NB4 (cell line): Measurements from ENCODE around the gene TMC8.

ENCODE experiments used
- DNase-seq: peaks from one replicate; pipeline ENCODE4 v3.0.0; 2010; ENCODE audit warnings: low read depth
- H3K4me3 ChIP-seq: one replicate; pipeline ENCODE4 v1.5.1; 2011; ENCODE audit warnings: mild to moderate bottlenecking, low read depth, low read length, moderate library complexity
- MYC ChIP-seq: IDR thresholded peaks from 2 replicates; pipeline ENCODE4 v1.6.1; 2011; ENCODE audit warnings: low read depth, low read length
- POLR2A ChIP-seq: IDR thresholded peaks from 2 replicates; pipeline ENCODE4 v1.6.1; 2011; ENCODE audit warnings: mild to moderate bottlenecking; ENCODE audit not compliant: insufficient read length; ENCODE audit errors: extremely low read depth
- TF ChIP-seq, protein P1 (sequence below): IDR thresholded peaks from one replicate; pipeline ENCODE4 v1.5.1; 2012; ENCODE audit warnings: low read depth, low read length
- TF ChIP-seq, protein P2 (sequence below): IDR thresholded peaks from 2 replicates; pipeline ENCODE4 v1.6.1; 2011; ENCODE audit warnings: low read depth, low read length

The TMC8 gene

DNA sequence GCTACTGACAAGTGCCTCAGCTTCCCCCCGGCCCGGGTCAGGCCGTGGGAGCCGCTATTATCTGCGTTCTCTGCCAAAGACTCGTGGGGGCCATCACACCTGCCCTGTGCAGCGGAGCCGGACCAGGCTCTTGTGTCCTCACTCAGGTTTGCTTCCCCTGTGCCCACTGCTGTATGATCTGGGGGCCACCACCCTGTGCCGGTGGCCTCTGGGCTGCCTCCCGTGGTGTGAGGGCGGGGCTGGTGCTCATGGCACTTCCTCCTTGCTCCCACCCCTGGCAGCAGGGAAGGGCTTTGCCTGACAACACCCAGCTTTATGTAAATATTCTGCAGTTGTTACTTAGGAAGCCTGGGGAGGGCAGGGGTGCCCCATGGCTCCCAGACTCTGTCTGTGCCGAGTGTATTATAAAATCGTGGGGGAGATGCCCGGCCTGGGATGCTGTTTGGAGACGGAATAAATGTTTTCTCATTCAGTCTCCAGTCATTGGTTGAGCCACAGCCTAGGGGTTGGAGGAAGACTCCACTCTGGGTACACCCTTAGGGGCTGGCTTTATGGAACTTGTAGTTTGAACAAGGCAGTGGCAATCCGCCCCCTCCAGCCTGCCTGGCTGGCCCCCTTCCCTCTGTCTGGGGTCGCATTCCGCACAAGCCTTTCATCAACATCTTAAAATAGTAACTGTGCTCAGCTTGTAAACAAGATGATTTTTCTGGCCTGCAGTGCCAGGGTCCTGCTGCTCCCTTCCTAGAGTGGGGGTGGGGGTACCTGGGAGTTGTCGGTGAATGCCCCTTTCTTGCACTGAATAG is 41.9 kb downstream of the TMC8 start:
- H3K4me3 ChIP-seq, result no peak overlapping the region
- DNase-seq, result peak; percentile 58
- no peak for TF ChIP-seq POLR2A
- no peak for TF ChIP-seq MYC
- TF ChIP-seq, protein P1, sequence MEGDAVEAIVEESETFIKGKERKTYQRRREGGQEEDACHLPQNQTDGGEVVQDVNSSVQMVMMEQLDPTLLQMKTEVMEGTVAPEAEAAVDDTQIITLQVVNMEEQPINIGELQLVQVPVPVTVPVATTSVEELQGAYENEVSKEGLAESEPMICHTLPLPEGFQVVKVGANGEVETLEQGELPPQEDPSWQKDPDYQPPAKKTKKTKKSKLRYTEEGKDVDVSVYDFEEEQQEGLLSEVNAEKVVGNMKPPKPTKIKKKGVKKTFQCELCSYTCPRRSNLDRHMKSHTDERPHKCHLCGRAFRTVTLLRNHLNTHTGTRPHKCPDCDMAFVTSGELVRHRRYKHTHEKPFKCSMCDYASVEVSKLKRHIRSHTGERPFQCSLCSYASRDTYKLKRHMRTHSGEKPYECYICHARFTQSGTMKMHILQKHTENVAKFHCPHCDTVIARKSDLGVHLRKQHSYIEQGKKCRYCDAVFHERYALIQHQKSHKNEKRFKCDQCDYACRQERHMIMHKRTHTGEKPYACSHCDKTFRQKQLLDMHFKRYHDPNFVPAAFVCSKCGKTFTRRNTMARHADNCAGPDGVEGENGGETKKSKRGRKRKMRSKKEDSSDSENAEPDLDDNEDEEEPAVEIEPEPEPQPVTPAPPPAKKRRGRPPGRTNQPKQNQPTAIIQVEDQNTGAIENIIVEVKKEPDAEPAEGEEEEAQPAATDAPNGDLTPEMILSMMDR, result no peak
- TF ChIP-seq, protein P2, sequence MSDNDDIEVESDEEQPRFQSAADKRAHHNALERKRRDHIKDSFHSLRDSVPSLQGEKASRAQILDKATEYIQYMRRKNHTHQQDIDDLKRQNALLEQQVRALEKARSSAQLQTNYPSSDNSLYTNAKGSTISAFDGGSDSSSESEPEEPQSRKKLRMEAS, result no peak

DNA sequence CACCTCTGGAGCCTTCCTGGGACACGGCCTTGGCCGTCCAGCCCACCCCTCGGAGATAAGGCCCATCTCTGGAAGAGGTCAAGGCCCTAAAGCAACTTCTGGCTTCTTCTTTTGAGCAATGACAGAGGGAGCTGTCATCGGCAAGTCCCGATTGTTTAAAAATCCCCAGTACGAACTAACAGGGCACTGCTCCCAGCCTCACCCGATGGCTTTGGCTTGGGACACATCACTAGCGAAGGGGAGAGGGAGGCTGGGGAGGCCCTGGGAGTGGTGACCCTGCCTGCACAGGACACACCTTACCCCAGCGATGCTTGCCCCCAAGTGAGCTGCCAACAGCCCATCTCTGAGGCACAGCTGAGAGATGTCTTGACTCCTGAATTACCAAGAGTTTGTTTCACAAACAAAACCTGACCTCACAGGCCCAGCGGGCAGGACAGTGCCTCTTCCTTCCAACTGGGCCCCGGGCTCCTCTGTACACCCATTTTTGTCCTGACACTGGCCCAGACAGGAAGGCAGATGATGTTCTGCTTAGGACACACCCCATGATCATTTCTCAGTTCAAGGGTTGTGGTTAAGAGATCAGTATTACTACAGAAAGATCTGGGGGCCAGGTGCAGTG is 42.6 kb downstream of the TMC8 start:
- no peak for DNase-seq
- H3K4me3 ChIP-seq, result no peak overlapping the region
- TF ChIP-seq, protein P2, result no peak
- TF ChIP-seq, protein P1, result no peak
- TF ChIP-seq MYC (no peak), POLR2A (no peak)

DNA sequence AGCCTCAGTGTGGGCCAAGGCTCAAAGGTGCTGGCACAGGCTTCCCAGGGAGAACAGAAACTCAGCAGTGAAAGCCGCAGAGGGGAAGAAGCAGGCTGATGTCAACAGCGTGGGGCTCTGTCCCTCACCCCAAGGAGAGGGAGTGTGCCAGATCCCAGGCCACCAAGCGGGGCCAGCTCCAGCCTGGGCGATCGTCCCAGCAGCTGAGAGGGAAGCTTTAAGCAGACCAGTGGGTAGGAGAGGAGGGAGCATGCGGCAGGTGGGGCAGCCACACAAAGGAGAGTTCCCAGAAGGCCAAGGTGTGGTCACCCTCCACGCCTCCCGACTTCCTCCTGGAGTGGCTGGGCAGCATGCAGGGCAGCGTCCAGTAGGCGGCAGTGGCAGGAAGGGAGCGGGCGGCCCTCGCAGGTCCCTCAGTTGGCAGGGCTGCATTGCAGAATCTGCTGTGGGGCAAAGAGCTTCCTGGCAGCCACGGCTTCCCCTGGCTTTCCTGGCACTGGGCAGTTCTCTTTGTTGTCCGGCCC is 43.8 kb downstream of the TMC8 start:
- no peak for TF ChIP-seq POLR2A
- DNase-seq, result no peak
- no peak overlapping the region for H3K4me3 ChIP-seq

DNA sequence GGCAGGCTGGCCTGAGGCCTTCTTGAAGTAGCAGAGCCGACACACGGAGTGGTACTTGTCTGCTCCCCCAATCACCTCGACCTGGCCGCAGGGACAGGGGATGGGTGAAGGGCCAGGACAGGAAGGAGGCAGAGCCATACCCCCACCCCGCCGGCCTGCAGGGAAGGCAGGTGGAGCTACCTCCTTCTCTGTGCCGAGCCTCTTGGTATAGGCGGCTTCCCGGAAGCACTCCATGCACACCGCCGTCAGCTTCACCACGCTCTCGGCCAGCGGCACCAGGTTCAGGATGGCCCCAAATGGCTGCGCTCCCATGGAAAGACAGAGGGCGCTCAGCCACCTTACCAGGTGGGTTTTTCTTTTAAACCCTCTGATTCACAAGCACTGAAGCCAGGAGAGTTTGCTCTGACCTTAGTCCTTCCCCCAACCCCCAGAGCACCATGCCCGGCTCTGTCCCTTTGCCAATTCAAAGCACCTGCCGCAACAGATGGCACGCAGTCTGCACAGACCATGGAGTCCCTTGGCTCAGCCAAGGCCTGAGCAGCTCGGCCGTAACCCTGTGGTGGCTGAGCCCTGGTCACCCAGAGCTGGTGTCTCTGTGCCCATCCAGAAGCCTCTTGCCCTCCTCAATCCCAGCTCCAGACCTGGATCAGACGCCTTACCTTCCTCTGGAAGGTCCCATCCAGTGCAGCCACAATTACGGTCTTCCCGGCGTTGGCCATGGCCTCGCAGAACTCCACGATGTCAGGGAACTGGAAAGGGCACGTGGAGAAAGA is 44.5 kb downstream of the TMC8 start:
- DNase-seq, result no peak
- TF ChIP-seq, protein P1, result no peak
- TF ChIP-seq, protein P2, result no peak
- no peak for TF ChIP-seq MYC
- TF ChIP-seq POLR2A, result no peak

DNA sequence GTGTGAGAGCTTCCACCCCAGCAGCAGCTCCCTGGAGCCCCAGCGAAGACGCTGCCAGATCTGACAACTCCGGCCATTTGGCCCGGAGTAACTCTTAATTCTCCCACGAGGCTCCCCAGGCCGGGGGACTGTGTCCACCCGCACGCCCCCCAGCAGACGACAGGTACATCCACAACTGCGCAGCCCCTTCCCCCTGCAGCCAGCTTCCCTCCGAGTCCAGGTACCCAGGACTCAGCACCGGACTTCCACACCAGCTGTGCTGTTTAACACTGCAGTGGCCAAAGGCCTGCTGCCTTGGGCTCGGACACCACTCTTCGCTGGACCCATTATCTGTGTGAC is 45.0 kb downstream of the TMC8 start:
- TF ChIP-seq MYC (no peak), POLR2A (no peak)
- TF ChIP-seq, protein P2, result no peak
- TF ChIP-seq, protein P1, result no peak
- no peak for DNase-seq
- H3K4me3 ChIP-seq, result no peak overlapping the region

More for the DNA sequence above, 44.5 kb downstream of the TMC8 start:
- H3K4me3 ChIP-seq, result no peak overlapping the region

DNA sequence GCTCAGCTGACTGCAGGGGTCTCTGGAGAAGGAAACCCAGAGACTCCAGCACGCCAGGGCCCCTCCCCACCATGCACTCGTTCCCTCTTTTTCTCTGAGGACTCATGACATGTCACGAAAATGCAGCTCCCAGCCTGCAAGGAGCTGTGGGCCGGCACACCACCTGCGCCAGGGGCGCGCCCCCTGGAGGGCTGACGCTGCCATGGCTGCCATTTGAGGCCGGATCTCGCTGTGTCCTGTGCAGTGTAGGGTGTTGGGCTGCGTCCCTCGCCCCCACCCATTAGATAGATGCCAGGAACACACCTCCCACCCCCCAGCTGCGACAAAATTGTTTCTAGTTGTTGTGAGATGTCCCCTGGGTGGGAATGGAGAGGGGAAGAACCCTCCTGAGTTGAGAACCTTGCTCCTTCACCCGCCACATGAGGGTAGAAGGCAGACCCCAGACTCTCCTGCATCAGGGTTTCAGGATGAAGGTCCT is 46.0 kb downstream of the TMC8 start:
- TF ChIP-seq, protein P2, result peak; percentile 78
- peak; percentile 60 for TF ChIP-seq MYC
- TF ChIP-seq, protein P1, result peak; percentile 93
- TF ChIP-seq POLR2A, result no peak
- H3K4me3 ChIP-seq, result no peak overlapping the region
- peak; percentile 77 for DNase-seq
